Rectal smooth muscle tissue (tissue), 1 donor: ENCODE measurements around the gene SERTAD2.

ENCODE experiments used
- H3K27ac ChIP-seq: one replicate; pipeline ENCODE4 v1.7.0; 2013; ENCODE audit warnings: low read depth, low read length, inconsistent platforms
- H3K27me3 ChIP-seq: one replicate; pipeline ENCODE4 v1.7.0; 2013; ENCODE audit warnings: low read length; ENCODE audit not compliant: control insufficient read depth, insufficient read depth
- H3K36me3 ChIP-seq: one replicate; pipeline ENCODE4 v1.7.0; 2013; ENCODE audit warnings: low read length; ENCODE audit not compliant: control insufficient read depth, insufficient read depth
- H3K4me1 ChIP-seq: one replicate; pipeline ENCODE4 v1.7.0; 2013; ENCODE audit warnings: low read length; ENCODE audit not compliant: control insufficient read depth, insufficient read depth
- H3K4me3 ChIP-seq: one replicate; pipeline ENCODE4 v1.7.0; 2013; ENCODE audit warnings: low read length
- H3K9ac ChIP-seq: one replicate; pipeline ENCODE4 v1.7.0; 2013; ENCODE audit warnings: low read length

SERTAD2 gene

GRCh38 chr2:64638502-64639120, 15.1 kb downstream of the SERTAD2 start:
- no peaks in the 10 kb centered on the region for H3K27me3 ChIP-seq
- H3K36me3 ChIP-seq, result peaks cover 11% of the 10 kb centered on the region
- H3K4me1 ChIP-seq, result peaks cover 14% of the 10 kb centered on the region
- H3K4me3 ChIP-seq, result no peak overlapping the region
- no peak overlapping the region for H3K27ac ChIP-seq
- no peak overlapping the region for H3K9ac ChIP-seq

- Histone ChIP-seq H3K36me3 (peaks cover 11% of the 10 kb centered on the region), H3K27ac (no peak overlapping the region), H3K27me3 (no peaks in the 10 kb centered on the region), H3K4me1 (peaks cover 16% of the 10 kb centered on the region), H3K9ac (no peak overlapping the region), H3K4me3 (no peak overlapping the region)
Observed at GRCh38 chr2:64637931-64638330, 15.8 kb downstream of the SERTAD2 start.

GRCh38 chr2:64637000-64637635, 16.6 kb downstream of the SERTAD2 start:
- no peaks in the 10 kb centered on the region for H3K27me3 ChIP-seq
- H3K4me3 ChIP-seq, result no peak overlapping the region
- H3K4me1 ChIP-seq, result peaks cover 18% of the 10 kb centered on the region
- H3K27ac ChIP-seq, result no peak overlapping the region
- H3K9ac ChIP-seq, result no peak overlapping the region
- peaks cover 11% of the 10 kb centered on the region for H3K36me3 ChIP-seq

- Histone ChIP-seq H3K4me3 (no peak overlapping the region), H3K4me1 (peaks cover 15% of the 10 kb centered on the region), H3K27ac (no peak overlapping the region), H3K9ac (no peak overlapping the region), H3K27me3 (no peaks in the 10 kb centered on the region), H3K36me3 (peaks cover 11% of the 10 kb centered on the region)
Observed at GRCh38 chr2:64635976-64636911, 17.5 kb downstream of the SERTAD2 start.

- Histone ChIP-seq H3K9ac (no peak overlapping the region), H3K4me3 (no peak overlapping the region), H3K4me1 (peaks cover 11% of the 10 kb centered on the region), H3K27me3 (no peaks in the 10 kb centered on the region), H3K27ac (no peak overlapping the region), H3K36me3 (peaks cover 17% of the 10 kb centered on the region)
Observed at GRCh38 chr2:64634345-64635267, 19.1 kb downstream of the SERTAD2 start.

GRCh38 chr2:64632835-64633819, 20.6 kb downstream of the SERTAD2 start:
- H3K4me1 ChIP-seq, result peaks cover 18% of the 10 kb centered on the region
- peaks cover 17% of the 10 kb centered on the region for H3K36me3 ChIP-seq
- H3K9ac ChIP-seq, result no peak overlapping the region
- H3K27me3 ChIP-seq, result no peaks in the 10 kb centered on the region
- no peak overlapping the region for H3K4me3 ChIP-seq
- no peak overlapping the region for H3K27ac ChIP-seq

- Histone ChIP-seq H3K9ac (no peak overlapping the region), H3K27me3 (no peaks in the 10 kb centered on the region), H3K4me1 (peaks cover 18% of the 10 kb centered on the region), H3K27ac (no peak overlapping the region), H3K4me3 (no peak overlapping the region), H3K36me3 (peaks cover 17% of the 10 kb centered on the region)
Observed at GRCh38 chr2:64631771-64632170, 21.9 kb downstream of the SERTAD2 start.

GRCh38 chr2:64630752-64631151, 23.0 kb downstream of the SERTAD2 start:
- H3K27me3 ChIP-seq, result no peaks in the 10 kb centered on the region
- peaks cover 15% of the 10 kb centered on the region for H3K36me3 ChIP-seq
- H3K9ac ChIP-seq, result no peak overlapping the region
- no peak overlapping the region for H3K4me3 ChIP-seq
- H3K27ac ChIP-seq, result no peak overlapping the region
- peaks cover 18% of the 10 kb centered on the region for H3K4me1 ChIP-seq

- H3K4me1 ChIP-seq, result peaks cover 18% of the 10 kb centered on the region
- H3K9ac ChIP-seq, result no peak overlapping the region
- no peak overlapping the region for H3K27ac ChIP-seq
- H3K27me3 ChIP-seq, result no peaks in the 10 kb centered on the region
- no peak overlapping the region for H3K4me3 ChIP-seq
- peaks cover 7% of the 10 kb centered on the region for H3K36me3 ChIP-seq
Observed at GRCh38 chr2:64629875-64630274, 23.8 kb downstream of the SERTAD2 start.

GRCh38 chr2:64629329-64629781, 24.4 kb downstream of the SERTAD2 start:
- Histone ChIP-seq H3K9ac (no peak overlapping the region), H3K27me3 (no peaks in the 10 kb centered on the region), H3K27ac (no peak overlapping the region), H3K36me3 (peaks cover 6% of the 10 kb centered on the region), H3K4me3 (no peak overlapping the region), H3K4me1 (peaks cover 18% of the 10 kb centered on the region)
